IMR-90 (cell line): ENCODE data around the gene LARGE2. TPM values are rescaled to one million over a fixed set of nuclear protein-coding genes. Genes with fewer than 3 reads are reported as not detected.

ENCODE experiments used
- ATAC-seq: fragments of 200-7000 bp; cut with Tn5 transposase; 2 replicates; pipeline ENCODE4 v1.9.1; 2020; ENCODE audit warnings: low read depth, mild to moderate bottlenecking, moderate library complexity
- BruUV-seq: library from RNA; stranded (reverse); fragments of 400-500 nt; replicated peaks from 2 replicates; lab custom pipeline; 2021; lab: Mats Ljungman, UMichigan
- CTCF ChIA-PET: fragments of 300-600 bp; formaldehyde crosslinking; extraction: SDS; loops from one replicate; lab custom pipeline; 2021; ENCODE audit warnings: antibody characterized with exemption; lab: Yijun Ruan, JAX
- POLR2A ChIA-PET: fragments of 300-600 bp; sonication (Branson Sonifier 250); formaldehyde crosslinking; loops from one replicate; lab custom pipeline; 2022; ENCODE audit warnings: antibody characterized with exemption; ENCODE audit not compliant: unreplicated experiment; lab: Charles Lee
- DNase-seq: peaks from one replicate; pipeline ENCODE4 v3.0.0; 2013
- H2AFZ ChIP-seq: replicated peaks from 2 replicates; pipeline ENCODE3; 2013; ENCODE audit warnings: low read length, mild to moderate bottlenecking; ENCODE audit not compliant: poor library complexity
- H2AK5ac ChIP-seq: 2 replicates; pipeline ENCODE4 v1.6.1; 2013; ENCODE audit warnings: low read depth, low read length, inconsistent platforms
- H2AK9ac ChIP-seq: replicated peaks from 2 replicates; pipeline ENCODE3; 2013; ENCODE audit warnings: mild to moderate bottlenecking, low read depth, low read length, moderate library complexity; ENCODE audit not compliant: poor library complexity
- H2BK120ac ChIP-seq: 2 replicates; pipeline ENCODE4 v1.6.1; 2013; ENCODE audit warnings: low read depth, low read length, inconsistent platforms
- H2BK15ac ChIP-seq: 3 replicates; pipeline ENCODE4 v1.6.1; 2013; ENCODE audit warnings: low read depth, low read length, inconsistent platforms
- H2BK20ac ChIP-seq: 2 replicates; pipeline ENCODE4 v1.6.1; 2013; ENCODE audit warnings: low read depth, mild to moderate bottlenecking, inconsistent platforms, low read length, moderate library complexity
- H2BK5ac ChIP-seq: 2 replicates; pipeline ENCODE4 v1.6.1; 2013; ENCODE audit warnings: mild to moderate bottlenecking, low read depth, low read length, inconsistent platforms; ENCODE audit not compliant: poor library complexity, severe bottlenecking
- H3K14ac ChIP-seq: replicated peaks from 2 replicates; pipeline ENCODE4 v1.6.1; 2013; ENCODE audit warnings: low read depth, low read length, inconsistent platforms
- H3K18ac ChIP-seq: 2 replicates; pipeline ENCODE4 v1.6.1; 2013; ENCODE audit warnings: low read depth, low read length, control low read depth
- H3K23ac ChIP-seq: 2 replicates; pipeline ENCODE4 v1.6.1; 2013; ENCODE audit warnings: low read depth, low read length, inconsistent platforms
- H3K27ac ChIP-seq: 2 replicates; pipeline ENCODE4 v1.5.1; 2013; ENCODE audit warnings: mild to moderate bottlenecking, control low read depth, low read length; ENCODE audit not compliant: insufficient read depth
- H3K27me3 ChIP-seq: 2 replicates; pipeline ENCODE4 v1.6.1; 2013; ENCODE audit warnings: low read length; ENCODE audit not compliant: control insufficient read depth, insufficient read depth
- H3K36me3 ChIP-seq: 2 replicates; pipeline ENCODE4 v1.6.1; 2013; ENCODE audit warnings: low read length, mixed read lengths; ENCODE audit not compliant: control insufficient read depth, insufficient read depth
- H3K4ac ChIP-seq: 2 replicates; pipeline ENCODE4 v1.6.1; 2013; ENCODE audit warnings: low read depth, low read length, inconsistent platforms
- H3K4me1 ChIP-seq: 2 replicates; pipeline ENCODE4 v1.6.1; 2013; ENCODE audit warnings: low read length, mixed read lengths; ENCODE audit not compliant: control insufficient read depth, insufficient read depth
- H3K4me2 ChIP-seq: 2 replicates; pipeline ENCODE4 v1.6.1; 2013; ENCODE audit warnings: low read depth, mild to moderate bottlenecking, control low read depth, low read length, moderate library complexity
- H3K4me3 ChIP-seq: 2 replicates; pipeline ENCODE4 v1.5.1; 2013; ENCODE audit warnings: low read depth, mild to moderate bottlenecking, control low read depth, low read length, moderate library complexity; ENCODE audit not compliant: insufficient read depth
- H3K56ac ChIP-seq: 2 replicates; pipeline ENCODE4 v1.6.1; 2013; ENCODE audit warnings: low read length, inconsistent platforms; ENCODE audit not compliant: insufficient read depth; ENCODE audit errors: extremely low read depth
- H3K79me1 ChIP-seq, 2 experiments: 2 replicates each; pipeline ENCODE4 v1.6.1; 2013; ENCODE audit warnings: low read length in 2 of 2, inconsistent platforms in 1 of 2, low read depth in 1 of 2
- H3K9ac ChIP-seq: 2 replicates; pipeline ENCODE4 v1.6.1; 2013; ENCODE audit warnings: low read depth, low read length, control low read depth
- H3K9me1 ChIP-seq: 2 replicates; pipeline ENCODE4 v1.6.1; 2013; ENCODE audit warnings: low read length, inconsistent platforms; ENCODE audit not compliant: insufficient read depth
- H3K9me3 ChIP-seq: 2 replicates; pipeline ENCODE4 v1.6.1; 2013; ENCODE audit warnings: low read length; ENCODE audit not compliant: control insufficient read depth, insufficient read depth
- H4K20me1 ChIP-seq: 2 replicates; pipeline ENCODE4 v1.6.1; 2013; ENCODE audit warnings: low read length, inconsistent platforms; ENCODE audit not compliant: insufficient read depth
- H4K5ac ChIP-seq: 2 replicates; pipeline ENCODE4 v1.6.1; 2013; ENCODE audit warnings: mild to moderate bottlenecking, low read depth, low read length, control low read depth
- H4K8ac ChIP-seq, 2 experiments: 2 replicates each; pipeline ENCODE4 v1.6.1; 2013; ENCODE audit warnings: low read depth in 2 of 2, low read length in 2 of 2, control low read depth in 1 of 2, inconsistent platforms in 1 of 2
- H4K91ac ChIP-seq: 2 replicates; pipeline ENCODE4 v1.6.1; 2013; ENCODE audit warnings: low read depth, low read length, inconsistent platforms; ENCODE audit not compliant: insufficient read depth
- BHLHE40 ChIP-seq: fragments of 150-350 bp; IDR thresholded peaks from 2 replicates; pipeline ENCODE4 v1.6.1; 2016; ENCODE audit warnings: mild to moderate bottlenecking, low read depth, low read length
- CEBPB ChIP-seq: IDR thresholded peaks from 2 replicates; pipeline ENCODE4 v1.6.1; 2012; ENCODE audit warnings: low read depth, low read length, improper control_type of control experiment
- FOS ChIP-seq: fragments of 150-350 bp; IDR thresholded peaks from 2 replicates; pipeline ENCODE4 v1.6.1; 2016; ENCODE audit warnings: low read depth, low read length
- MAFK ChIP-seq: IDR thresholded peaks from 2 replicates; pipeline ENCODE4 v1.6.1; 2012; ENCODE audit warnings: low read depth, low read length, improper control_type of control experiment
- MXI1 ChIP-seq: IDR thresholded peaks from 2 replicates; pipeline ENCODE4 v1.6.1; 2012; ENCODE audit warnings: low read depth, mild to moderate bottlenecking, low read length, moderate library complexity, borderline replicate concordance
- NFE2L2 ChIP-seq: fragments of 150-350 bp; IDR thresholded peaks from 2 replicates; pipeline ENCODE4 v1.6.1; 2016; ENCODE audit warnings: low read depth, mild to moderate bottlenecking, low read length
- POLR2A ChIP-seq: IDR thresholded peaks from 2 replicates; pipeline ENCODE4 v1.6.1; 2012; ENCODE audit warnings: mild to moderate bottlenecking, low read depth, low read length
- RAD21 ChIP-seq: IDR thresholded peaks from 2 replicates; pipeline ENCODE4 v1.6.1; 2012; ENCODE audit warnings: low read length, improper control_type of control experiment
- RCOR1 ChIP-seq: IDR thresholded peaks from 2 replicates; pipeline ENCODE4 v1.6.1; 2012; ENCODE audit warnings: mild to moderate bottlenecking, low read length, improper control_type of control experiment; ENCODE audit not compliant: insufficient replicate concordance
- RFX5 ChIP-seq: IDR thresholded peaks from 2 replicates; pipeline ENCODE4 v1.8.0; 2012; ENCODE audit warnings: low read depth, mild to moderate bottlenecking, low read length, moderate library complexity
- SMC3 ChIP-seq: fragments of 150-350 bp; IDR thresholded peaks from 2 replicates; pipeline ENCODE4 v1.6.1; 2016; ENCODE audit warnings: low read depth, mild to moderate bottlenecking, antibody characterized with exemption, low read length, moderate library complexity
- USF2 ChIP-seq: fragments of 150-350 bp; IDR thresholded peaks from 2 replicates; pipeline ENCODE4 v1.6.1; 2017; ENCODE audit warnings: mild to moderate bottlenecking, antibody characterized with exemption, low read length, low read depth
- WGBS, 2 experiments: methylation state at CpG; one replicate each; pipeline versions ENCODE4 v1.1.5 to v1.1.7; 2013; ENCODE audit warnings: missing lambda C conversion rate in 2 of 2; ENCODE audit not compliant: insufficient read length in 1 of 2; ENCODE audit errors: extremely low coverage in 2 of 2; 5-methylcytosine and 5-hydroxymethylcytosine counted together
- dilution Hi-C: fragments of 300-500 bp; cut with HindIII; formaldehyde crosslinking; loops from one replicate; pipeline ENCODE4 v1.14.3; 2018; ENCODE audit warnings: low sequenced_read_pairs; ENCODE audit not compliant: unreplicated experiment
- in situ Hi-C: fragments of 300-500 bp; cut with MboI; formaldehyde crosslinking; loops from 3 replicates; pipeline ENCODE4 v1.14.3; 2019; ENCODE audit warnings: low sequenced_read_pairs, inconsistent platforms, mixed read lengths
- intact Hi-C: fragments of 100-400 bp; cut with micrococcal nuclease; formaldehyde crosslinking; loops from 2 replicates; pipeline ENCODE4 v1.10.0; 2022
- polyA plus RNA-seq, 3 experiments: library from polyadenylated mRNA; depleted of rRNA; stranded (reverse); fragments of >200 nt; gene quantifications; 2 replicates each; pipeline ENCODE4 v1.2.3, GENCODE V29; 2012; ENCODE audit warnings: low replicate concordance in 1 of 3
- total RNA-seq: library from RNA; depleted of rRNA; stranded (reverse); fragments of >200 nt; gene quantifications from 2 replicates; pipeline ENCODE4 v1.2.3, GENCODE V29; 2012

Gene LARGE2
- total and polyA plus RNA-seq, 2 of the 4 experiments (the other 2 are of a cell fraction), result 0.03 TPM; not detected in 1

GRCh38 chr11:45909594-45910475 lies 12.6 kb upstream of the LARGE2 start:
- Histone ChIP-seq H3K18ac (no peak overlapping the region), H3K23ac (no peak overlapping the region), H3K9me1 (no peaks in the 10 kb centered on the region), H3K36me3 (peaks cover 26% of the 10 kb centered on the region), H2BK20ac (no peak overlapping the region), H2AFZ (no peak overlapping the region), H4K5ac (no peak overlapping the region), H3K4me1 (no peaks in the 10 kb centered on the region), H3K27ac (no peak overlapping the region), H3K9ac (no peak overlapping the region), H3K9me3 (no peaks in the 10 kb centered on the region), H4K8ac (no peak overlapping the region), H2BK15ac (no peak overlapping the region), H4K91ac (no peak overlapping the region), H3K56ac (no peak overlapping the region), H3K79me1 (peaks cover 0 to 5% of the 10 kb centered on the region in 2 experiments; a peak in 2 of 4 replicates), H3K27me3 (no peaks in the 10 kb centered on the region), H2AK5ac (no peak overlapping the region), H3K4ac (no peak overlapping the region), H2BK120ac (no peak overlapping the region), H2BK5ac (no peak overlapping the region), H4K20me1 (0 out of 2 replicates have a peak, but pooled peaks cover 4% of the 10 kb centered on the region), H3K14ac (no peak overlapping the region), H2AK9ac (no peak overlapping the region), H3K4me3 (no peak overlapping the region), H3K4me2 (no peak overlapping the region)
- dilution Hi-C loops (no loop called here), intact Hi-C loops (no loop called here), in situ Hi-C loops (no loop called here)
- DNase-seq (no peak), ATAC-seq (no peak)
- ChIA-PET CTCF (no interaction called here), POLR2A (no interaction called here)
- TF ChIP-seq SMC3, result no peak
- TF ChIP-seq CEBPB, result no peak
- no peak for TF ChIP-seq RCOR1
- TF ChIP-seq BHLHE40, result no peak
- no peak for TF ChIP-seq USF2
- no peak for TF ChIP-seq MAFK
- TF ChIP-seq MXI1, result no peak
- TF ChIP-seq POLR2A, result no peak
- no peak for TF ChIP-seq RFX5
- TF ChIP-seq NFE2L2, result no peak
- TF ChIP-seq FOS, result no peak
- no peak for TF ChIP-seq RAD21
- WGBS, 2 experiments, result 78% methylated on average over 9 of the region's 32 CpGs; no CpG with 5 or more reads in 1 of the 2 experiments
- BruUV-seq, result no TSS peak
